Superior temporal gyrus (tissue), 1 donor: ENCODE results near the gene ZNF606.

Source experiments
- DNase-seq: peaks from one replicate; pipeline ENCODE4 v3.0.0-alpha.2; 2016; ENCODE audit errors: extremely low spot score

ZNF606 gene

DNA sequence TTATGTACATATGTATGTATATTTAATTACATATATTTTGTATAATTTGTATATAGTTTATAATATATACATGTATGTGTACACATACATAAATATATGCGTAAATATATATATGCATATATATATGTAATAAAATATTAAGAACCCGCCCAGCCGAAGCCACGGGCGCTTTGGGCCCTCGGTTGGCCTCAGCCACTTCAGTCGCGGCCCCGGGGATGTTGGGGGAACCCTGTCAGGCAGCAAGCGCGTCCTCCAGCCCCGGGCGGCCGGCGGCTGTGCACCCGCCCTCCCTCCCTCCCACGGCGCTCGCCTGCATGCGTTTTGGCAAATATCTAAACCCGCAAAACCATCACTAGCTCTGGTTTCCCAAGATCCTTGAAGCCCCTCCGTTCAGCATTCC, 7.9 kb upstream of the ZNF606 start:
- DNase-seq = no peak

GRCh38 chr19:58009666-58010301, 7.2 kb upstream of the ZNF606 start:
- DNase-seq = peak; percentile 92

DNA sequence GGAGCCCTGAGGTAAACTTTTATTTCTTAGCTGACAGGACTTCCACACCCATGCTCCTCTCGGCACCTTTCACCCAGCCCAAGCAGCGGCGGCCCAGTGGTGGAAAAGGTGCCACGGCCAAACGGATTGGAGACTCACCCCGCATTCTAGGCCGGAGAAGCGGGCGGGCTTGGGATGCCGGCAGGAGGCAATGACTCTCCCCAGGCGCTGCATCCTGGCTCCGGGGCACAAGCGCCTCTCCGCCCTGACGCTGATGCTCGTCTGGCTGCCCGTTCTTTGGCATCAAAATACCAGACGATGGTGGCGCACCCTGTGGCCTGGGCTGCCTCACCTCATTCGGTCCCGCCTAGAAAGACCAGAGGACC, 6.7 kb upstream of the ZNF606 start:
- DNase-seq = no peak

DNA sequence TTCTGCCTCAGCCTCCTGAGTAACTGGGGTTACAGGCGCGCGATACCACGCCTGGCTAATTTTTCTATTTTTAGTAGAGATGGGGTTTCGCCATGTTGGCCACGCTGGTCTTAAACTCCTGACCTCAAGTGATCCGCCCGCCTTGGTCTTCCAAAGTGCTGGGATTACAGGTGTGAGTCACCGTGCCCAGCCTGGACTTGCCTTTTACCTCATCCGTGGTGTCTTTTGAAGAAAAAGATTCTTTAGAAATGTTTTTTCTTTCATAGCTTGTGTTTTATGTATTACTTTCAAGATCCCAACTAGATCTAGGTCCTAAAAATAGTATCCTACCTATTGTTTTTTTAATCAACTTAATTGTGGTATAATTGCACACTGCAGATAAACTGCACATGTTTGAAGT, 6.3 kb upstream of the ZNF606 start:
- peak; percentile 8 for DNase-seq

- no peak for DNase-seq
These were observed 4.7 kb upstream of the ZNF606 start for GRCh38 chr19:58007285-58007684.

DNA sequence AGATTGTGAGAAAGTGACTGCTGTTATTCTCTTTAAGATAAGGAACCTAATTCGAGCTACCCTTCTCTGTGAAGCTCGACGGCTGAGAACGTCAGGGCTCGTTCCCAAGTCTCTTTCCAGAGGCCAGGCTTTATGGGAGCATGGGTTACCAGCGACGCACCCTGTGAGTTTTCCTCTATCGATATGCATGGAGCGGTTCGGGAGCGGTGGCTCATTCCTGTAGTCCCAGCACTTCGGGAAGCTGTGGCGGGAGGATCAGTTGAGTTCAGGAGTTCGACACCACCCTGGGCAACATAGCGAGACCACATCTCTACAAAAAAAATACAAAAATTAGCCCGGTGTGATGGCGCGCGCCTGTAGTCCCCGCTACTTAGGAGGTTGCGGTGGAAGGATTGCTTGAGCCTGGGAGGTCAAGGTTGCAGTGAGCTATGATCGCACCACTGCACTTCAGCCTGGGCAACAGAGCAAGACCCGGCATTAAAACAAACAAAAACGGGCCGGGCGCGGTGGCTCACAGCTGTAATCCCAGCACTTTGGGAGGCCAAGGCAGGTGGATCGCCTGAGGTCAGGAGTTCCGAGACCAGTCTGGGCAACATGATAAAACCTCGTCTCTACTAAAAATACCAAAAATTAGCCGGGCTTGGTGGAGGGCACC, 681 bp upstream of the ZNF606 start:
- DNase-seq = no peak

GRCh38 chr19:58001895-58002369, 688 bp downstream of the ZNF606 start:
- peak; percentile 19 for DNase-seq

DNA sequence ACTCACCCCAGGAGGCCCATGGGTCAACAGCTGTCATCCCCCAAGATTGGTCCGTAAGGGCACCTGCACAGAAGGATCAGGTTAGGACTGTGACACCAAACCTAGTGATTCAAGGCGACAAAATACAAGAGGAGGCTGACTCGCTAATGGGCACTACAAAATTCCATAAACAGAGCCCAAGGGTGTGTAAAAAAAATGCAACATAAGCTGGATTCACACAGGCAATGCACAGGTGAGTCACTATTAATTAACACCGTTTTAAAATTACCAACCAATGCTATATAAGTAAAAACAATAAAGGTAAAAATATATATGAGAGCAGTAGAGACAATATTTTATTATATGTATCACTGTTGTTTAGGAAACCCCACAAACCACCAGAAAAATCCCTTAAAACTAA, 1.9 kb downstream of the ZNF606 start:
- DNase-seq = no peak

GRCh38 chr19:57992841-57993240, 9.8 kb downstream of the ZNF606 start:
- no peak for DNase-seq

- no peak for DNase-seq
These were observed 23.9 kb downstream of the ZNF606 start for GRCh38 chr19:57978586-57979289.

GRCh38 chr19:57974434-57974833, 28.2 kb downstream of the ZNF606 start, which contains the start of gene C19orf18:
Gene C19orf18 (minus strand): TSS chr19:57974534. CDS start chr19:57974432, 102 bp downstream.
- no peak for DNase-seq

DNA sequence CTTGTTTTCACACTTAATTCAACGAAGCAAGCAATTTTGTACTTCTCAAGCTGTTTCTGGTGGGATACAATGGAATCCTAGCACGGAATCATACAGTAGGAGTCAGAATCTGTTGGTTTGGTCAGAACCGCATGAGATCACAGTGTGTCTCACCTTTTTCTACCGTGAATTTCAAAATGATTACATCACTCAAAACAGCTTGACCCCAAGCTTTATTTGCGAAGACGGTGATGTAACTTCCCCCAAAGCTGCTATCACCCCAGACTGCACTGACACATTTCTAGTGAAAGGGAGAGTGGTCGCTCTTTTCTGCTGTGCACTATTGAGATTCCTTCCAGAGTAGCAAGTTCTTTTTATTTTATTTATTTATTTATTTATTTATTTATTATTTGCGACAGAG, 37.9 kb downstream of the ZNF606 start:
- no peak for DNase-seq

DNA sequence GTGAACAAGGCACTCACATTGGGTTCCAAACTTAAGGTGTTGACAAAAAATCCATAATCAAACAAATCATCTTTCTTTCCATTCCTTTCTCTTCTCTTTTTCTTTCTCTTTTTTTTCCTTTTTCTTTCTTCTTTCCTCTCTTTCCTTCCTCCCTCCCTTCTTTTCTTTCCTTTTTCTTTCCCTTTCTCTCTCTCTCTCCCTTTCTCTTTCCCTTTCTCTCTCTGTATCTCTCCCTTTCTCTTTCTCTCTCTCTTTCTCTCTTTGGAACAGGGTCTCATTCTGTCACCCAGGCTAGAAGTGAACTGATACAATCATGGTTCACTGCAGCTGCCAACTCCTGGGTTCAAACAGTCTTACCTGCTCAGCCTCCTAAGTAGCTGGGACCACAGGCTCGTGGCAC, 40.8 kb downstream of the ZNF606 start:
- DNase-seq = no peak

DNA sequence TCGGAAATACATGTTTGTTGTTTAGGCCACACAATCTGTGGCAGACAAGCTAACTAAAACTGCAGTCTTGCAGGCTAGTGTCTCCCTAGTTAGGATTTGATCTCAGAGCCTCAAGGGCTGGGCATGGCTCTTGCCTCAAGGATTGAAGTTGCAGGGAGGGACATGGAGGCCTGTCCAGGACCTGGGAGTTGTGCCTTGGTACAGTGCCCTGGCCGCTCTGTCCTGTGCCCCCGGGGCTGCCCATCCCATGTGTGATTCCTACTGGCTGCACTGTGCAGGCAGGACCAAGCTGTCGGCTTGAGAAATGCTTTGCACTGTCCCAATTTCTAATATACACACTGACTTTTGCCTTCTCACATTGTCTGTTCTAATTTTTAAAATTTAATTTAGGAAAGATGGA, 47.6 kb downstream of the ZNF606 start:
- DNase-seq = no peak

DNA sequence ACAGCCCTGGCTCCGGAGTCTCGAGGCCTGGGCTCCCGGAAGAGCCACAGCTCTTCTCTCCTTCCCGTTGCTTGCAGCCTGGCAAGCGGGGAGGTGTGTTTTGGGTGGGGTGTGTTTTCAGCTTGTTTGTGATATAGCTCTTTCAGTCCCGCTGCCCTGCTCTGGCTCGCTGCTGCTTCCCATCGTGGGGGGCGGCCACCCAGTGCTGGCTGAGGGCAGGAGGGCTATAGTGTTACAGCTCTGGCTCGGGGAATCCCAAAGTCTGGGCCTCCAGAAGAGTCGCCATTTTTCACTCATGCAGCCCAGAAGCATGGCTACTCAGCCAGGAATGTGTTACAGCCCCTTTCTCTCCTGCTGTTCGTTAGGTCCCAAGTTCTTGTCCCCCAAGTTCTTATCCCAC, 52.9 kb downstream of the ZNF606 start:
- no peak for DNase-seq

DNA sequence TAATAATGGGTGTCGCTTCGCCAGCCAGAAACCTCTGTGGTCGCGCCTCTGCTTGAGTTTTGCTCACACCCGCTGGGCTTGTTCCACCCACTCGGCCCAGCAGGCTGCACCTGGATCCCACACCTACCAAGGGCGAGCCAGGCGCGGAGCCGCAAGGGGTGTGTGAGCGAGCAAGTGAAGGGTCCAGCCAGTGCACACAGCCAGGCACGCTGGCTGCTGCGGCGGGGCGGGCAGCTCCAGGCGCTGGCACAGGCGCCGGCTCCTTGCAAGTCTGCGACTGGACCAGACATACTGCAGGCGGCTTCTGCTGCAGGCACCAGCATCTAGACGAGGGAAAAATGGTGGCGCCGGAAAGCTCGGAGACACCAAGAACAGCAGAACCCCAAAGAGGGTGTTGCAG, 53.3 kb downstream of the ZNF606 start:
- no peak for DNase-seq

DNA sequence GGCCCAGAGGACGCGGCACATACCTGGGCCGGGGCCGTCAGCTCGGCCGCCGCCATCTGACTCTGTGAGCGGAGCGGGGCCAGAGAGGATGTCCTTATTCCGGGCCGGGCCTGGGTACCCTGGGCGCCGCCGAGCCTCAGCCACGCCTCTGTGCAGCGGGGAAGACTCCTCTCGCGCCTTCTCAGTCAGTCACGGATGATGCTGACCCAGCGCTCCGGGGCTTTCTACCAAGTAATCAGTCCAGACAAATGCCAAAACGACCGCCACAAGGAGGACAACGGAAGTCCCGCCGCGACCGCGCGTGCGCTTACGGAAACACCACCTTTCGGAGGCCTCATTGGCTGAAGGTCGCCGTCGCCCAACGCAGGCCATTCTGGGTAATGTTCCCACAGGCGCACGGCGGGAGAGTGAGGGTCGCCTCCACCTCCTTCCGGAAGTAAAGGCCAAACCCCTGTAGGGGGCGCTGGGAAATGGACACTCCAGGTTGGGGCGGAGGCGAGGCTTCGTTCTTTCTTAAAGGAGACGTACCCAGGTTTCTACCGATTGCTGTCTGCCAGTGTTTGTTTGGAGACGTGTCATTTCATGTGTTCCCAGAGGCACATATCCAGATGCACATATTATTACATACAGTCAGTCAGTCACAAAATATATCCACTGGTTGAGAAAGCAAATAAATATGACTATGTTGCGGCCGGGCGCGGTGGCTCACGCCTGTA, 55.0 kb downstream of the ZNF606 start, which contains the start of gene ZNF256:
ZNF256 (minus strand) TSS at position 288 of the 716 bp plus-strand sequence; CDS start at position 56, 232 bp downstream.
- peak; percentile 94 for DNase-seq

DNA sequence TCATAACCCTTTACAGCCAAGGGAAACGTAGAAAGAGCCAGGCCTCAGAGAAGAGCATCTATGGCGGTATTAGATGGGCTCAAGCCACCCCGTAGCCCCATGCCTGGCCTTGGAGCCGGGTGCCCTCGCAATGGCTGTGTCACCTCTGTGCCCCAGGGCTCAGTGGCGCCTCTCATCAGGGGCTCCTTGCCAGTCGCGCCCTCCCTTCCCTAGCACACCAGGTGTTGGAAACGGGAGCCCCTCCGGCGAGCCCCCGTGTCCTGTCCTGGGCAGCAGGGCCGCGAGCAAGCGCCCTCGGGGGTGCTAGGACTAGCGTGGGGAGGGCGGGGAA, 55.6 kb downstream of the ZNF606 start:
- DNase-seq = no peak

GRCh38 chr19:57946316-57946715, 56.3 kb downstream of the ZNF606 start:
- no peak for DNase-seq

DNA sequence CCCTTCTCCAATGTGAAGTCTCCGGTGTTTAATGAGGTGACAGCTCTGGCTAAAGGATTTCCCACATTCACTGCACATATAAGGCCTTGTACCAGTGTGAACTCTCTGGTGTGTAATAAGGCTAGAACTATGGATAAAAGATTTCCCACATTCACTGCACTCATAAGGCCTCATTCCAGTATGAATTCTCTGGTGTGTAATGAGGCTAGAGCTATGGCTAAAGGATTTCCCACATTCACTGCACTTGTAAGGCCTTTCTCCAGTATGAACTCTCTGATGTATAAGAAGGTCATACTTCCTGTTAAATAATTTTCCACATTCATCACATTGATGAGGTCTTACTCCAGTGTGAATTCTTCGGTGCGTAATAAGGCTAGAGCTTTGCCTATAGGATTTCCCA, 61.0 kb downstream of the ZNF606 start:
- DNase-seq = no peak

- DNase-seq = peak; percentile 73
These were observed 66.9 kb downstream of the ZNF606 start for GRCh38 chr19:57935731-57936130.
